ENCODE results near the gene GAB1. TPM values are rescaled to one million over a fixed set of nuclear protein-coding genes. Genes with fewer than 3 reads are reported as not detected.

Gene GAB1
- total and polyA plus RNA-seq, 2 of the 13 experiments (the other 11 are each of a cell fraction or from before 2014, with no cell fraction given) = 8.7 to 14.7 TPM

DNA sequence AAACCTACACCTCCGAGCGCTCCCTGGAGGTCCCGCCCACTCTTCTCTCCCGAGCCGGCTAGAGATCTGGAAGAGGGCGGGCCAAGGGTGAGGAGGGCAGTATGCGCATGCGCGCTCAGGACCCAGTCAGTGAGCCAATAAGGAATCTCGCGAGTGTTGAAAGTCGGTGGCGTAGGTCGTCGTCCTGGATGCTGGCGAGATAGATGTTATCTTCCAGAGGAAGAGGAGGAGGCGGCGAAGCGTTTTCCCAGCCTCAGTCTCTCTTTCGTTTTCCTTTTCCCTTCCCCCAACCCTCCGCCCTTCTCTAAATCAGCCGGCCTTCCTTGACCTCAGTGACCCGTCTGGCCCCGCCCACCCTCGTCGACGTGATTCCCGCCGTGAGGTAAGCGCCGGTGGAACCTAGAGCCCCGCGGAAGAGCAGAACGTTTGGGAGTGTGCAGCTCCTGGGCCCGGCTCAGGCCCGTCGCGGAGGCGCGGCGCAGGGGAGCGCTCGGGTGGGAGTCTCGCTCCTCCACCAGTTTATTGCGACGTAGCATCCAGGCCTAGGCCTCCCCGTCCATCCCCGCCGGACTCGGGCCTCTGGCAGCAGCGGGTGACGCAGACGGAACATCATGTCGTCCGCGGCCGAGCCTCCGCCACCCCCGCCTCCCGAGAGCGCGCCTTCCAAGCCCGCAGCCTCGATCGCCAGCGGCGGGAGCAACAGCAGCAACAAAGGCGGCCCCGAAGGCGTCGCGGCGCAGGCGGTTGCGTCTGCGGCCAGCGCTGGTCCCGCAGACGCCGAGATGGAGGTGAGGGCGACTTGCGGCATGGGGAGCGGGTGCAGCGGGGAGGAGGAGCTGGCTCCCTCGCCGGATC is 176.9 kb downstream of the GAB1 start, which contains the start of gene SMARCA5 (continued):
- TF ChIP-seq, protein P1, sequence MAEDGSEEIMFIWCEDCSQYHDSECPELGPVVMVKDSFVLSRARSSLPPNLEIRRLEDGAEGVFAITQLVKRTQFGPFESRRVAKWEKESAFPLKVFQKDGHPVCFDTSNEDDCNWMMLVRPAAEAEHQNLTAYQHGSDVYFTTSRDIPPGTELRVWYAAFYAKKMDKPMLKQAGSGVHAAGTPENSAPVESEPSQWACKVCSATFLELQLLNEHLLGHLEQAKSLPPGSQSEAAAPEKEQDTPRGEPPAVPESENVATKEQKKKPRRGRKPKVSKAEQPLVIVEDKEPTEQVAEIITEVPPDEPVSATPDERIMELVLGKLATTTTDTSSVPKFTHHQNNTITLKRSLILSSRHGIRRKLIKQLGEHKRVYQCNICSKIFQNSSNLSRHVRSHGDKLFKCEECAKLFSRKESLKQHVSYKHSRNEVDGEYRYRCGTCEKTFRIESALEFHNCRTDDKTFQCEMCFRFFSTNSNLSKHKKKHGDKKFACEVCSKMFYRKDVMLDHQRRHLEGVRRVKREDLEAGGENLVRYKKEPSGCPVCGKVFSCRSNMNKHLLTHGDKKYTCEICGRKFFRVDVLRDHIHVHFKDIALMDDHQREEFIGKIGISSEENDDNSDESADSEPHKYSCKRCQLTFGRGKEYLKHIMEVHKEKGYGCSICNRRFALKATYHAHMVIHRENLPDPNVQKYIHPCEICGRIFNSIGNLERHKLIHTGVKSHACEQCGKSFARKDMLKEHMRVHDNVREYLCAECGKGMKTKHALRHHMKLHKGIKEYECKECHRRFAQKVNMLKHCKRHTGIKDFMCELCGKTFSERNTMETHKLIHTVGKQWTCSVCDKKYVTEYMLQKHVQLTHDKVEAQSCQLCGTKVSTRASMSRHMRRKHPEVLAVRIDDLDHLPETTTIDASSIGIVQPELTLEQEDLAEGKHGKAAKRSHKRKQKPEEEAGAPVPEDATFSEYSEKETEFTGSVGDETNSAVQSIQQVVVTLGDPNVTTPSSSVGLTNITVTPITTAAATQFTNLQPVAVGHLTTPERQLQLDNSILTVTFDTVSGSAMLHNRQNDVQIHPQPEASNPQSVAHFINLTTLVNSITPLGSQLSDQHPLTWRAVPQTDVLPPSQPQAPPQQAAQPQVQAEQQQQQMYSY (CRISPR knock-in tag; IDR thresholded peaks at IDR 0.05) = no peak
- TF ChIP-seq TSC22D2 (CRISPR knock-in tag; IDR thresholded peaks at IDR 0.05; ENCODE audit: borderline replicate concordance) (no peak), SALL2 (CRISPR knock-in tag; IDR thresholded peaks at IDR 0.05) (no peak), ZNF501 (CRISPR knock-in tag; IDR thresholded peaks at IDR 0.05) (peak; percentile 53), ZNF136 (CRISPR knock-in tag; IDR thresholded peaks at IDR 0.05; ENCODE audit: low read depth) (no peak), ZNF891 (CRISPR knock-in tag; IDR thresholded peaks at IDR 0.05) (peak; percentile 47; the same call in 1 of the 2 replicates), ZKSCAN8 (CRISPR knock-in tag; IDR thresholded peaks at IDR 0.05; ENCODE audit: borderline replicate concordance) (no peak), NR3C1 (CRISPR knock-in tag; IDR thresholded peaks at IDR 0.05) (no peak), ZNF629 (CRISPR knock-in tag; conservative IDR thresholded peaks at IDR 0.05) (no peak), NAIF1 (CRISPR knock-in tag; IDR thresholded peaks at IDR 0.05; ENCODE audit: borderline replicate concordance) (peak; percentile 83; the same call in 1 of the 2 replicates), ARID2 (CRISPR knock-in tag; IDR thresholded peaks at IDR 0.05; ENCODE audit: borderline replicate concordance) (no peak), FIP1L1 (IDR thresholded peaks at IDR 0.05; ENCODE audit: borderline replicate concordance, insufficient read depth, low read depth, low read length) (no peak), FLYWCH1 (CRISPR knock-in tag; IDR thresholded peaks at IDR 0.05) (peak; percentile 64; the same call in 1 of the 2 replicates), ZNF619 (CRISPR knock-in tag; IDR thresholded peaks at IDR 0.05) (no peak), RXRA (CRISPR knock-in tag; IDR thresholded peaks at IDR 0.05) (no peak; the same call in 1 of the 2 replicates), YY1 (IDR thresholded peaks at IDR 0.05; ENCODE audit: insufficient read depth, insufficient replicate concordance, low read depth, low read length) (peak; percentile 64), ZNF543 (CRISPR knock-in tag; IDR thresholded peaks at IDR 0.05) (0 out of 2 replicates have a peak, but pooled peaks have one; percentile 32)
- TF ChIP-seq, protein P2, sequence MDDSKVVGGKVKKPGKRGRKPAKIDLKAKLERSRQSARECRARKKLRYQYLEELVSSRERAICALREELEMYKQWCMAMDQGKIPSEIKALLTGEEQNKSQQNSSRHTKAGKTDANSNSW (CRISPR knock-in tag; IDR thresholded peaks at IDR 0.05; ENCODE audit: borderline replicate concordance) = peak; percentile 92; the same call in 1 of the 2 replicates
- TF ChIP-seq, protein P3, sequence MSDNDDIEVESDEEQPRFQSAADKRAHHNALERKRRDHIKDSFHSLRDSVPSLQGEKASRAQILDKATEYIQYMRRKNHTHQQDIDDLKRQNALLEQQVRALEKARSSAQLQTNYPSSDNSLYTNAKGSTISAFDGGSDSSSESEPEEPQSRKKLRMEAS (IDR thresholded peaks at IDR 0.05) = peak; percentile 54
- TF ChIP-seq, protein P4, sequence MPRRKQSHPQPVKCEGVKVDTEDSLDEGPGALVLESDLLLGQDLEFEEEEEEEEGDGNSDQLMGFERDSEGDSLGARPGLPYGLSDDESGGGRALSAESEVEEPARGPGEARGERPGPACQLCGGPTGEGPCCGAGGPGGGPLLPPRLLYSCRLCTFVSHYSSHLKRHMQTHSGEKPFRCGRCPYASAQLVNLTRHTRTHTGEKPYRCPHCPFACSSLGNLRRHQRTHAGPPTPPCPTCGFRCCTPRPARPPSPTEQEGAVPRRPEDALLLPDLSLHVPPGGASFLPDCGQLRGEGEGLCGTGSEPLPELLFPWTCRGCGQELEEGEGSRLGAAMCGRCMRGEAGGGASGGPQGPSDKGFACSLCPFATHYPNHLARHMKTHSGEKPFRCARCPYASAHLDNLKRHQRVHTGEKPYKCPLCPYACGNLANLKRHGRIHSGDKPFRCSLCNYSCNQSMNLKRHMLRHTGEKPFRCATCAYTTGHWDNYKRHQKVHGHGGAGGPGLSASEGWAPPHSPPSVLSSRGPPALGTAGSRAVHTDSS (CRISPR knock-in tag; conservative IDR thresholded peaks at IDR 0.05) = no peak
- TF ChIP-seq, protein P5, sequence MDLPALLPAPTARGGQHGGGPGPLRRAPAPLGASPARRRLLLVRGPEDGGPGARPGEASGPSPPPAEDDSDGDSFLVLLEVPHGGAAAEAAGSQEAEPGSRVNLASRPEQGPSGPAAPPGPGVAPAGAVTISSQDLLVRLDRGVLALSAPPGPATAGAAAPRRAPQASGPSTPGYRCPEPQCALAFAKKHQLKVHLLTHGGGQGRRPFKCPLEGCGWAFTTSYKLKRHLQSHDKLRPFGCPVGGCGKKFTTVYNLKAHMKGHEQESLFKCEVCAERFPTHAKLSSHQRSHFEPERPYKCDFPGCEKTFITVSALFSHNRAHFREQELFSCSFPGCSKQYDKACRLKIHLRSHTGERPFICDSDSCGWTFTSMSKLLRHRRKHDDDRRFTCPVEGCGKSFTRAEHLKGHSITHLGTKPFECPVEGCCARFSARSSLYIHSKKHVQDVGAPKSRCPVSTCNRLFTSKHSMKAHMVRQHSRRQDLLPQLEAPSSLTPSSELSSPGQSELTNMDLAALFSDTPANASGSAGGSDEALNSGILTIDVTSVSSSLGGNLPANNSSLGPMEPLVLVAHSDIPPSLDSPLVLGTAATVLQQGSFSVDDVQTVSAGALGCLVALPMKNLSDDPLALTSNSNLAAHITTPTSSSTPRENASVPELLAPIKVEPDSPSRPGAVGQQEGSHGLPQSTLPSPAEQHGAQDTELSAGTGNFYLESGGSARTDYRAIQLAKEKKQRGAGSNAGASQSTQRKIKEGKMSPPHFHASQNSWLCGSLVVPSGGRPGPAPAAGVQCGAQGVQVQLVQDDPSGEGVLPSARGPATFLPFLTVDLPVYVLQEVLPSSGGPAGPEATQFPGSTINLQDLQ (CRISPR knock-in tag; IDR thresholded peaks at IDR 0.05) = no peak
